Putamen (tissue), 1 donor: ENCODE data around the gene RALGPS2.
"Not testable (repeated sequence)": the region's sequence is repeated elsewhere in the genome, so short reads cannot be mapped to it uniquely, and the experiment has no call there.

Experiments used
- DNase-seq: peaks from one replicate; pipeline ENCODE4 v3.0.0-alpha.2; 2016; ENCODE audit warnings: low spot score

The RALGPS2 gene

GRCh38 chr1:178725466-178726086 is 532 bp downstream of the RALGPS2 start:
- DNase-seq = no peak

DNA sequence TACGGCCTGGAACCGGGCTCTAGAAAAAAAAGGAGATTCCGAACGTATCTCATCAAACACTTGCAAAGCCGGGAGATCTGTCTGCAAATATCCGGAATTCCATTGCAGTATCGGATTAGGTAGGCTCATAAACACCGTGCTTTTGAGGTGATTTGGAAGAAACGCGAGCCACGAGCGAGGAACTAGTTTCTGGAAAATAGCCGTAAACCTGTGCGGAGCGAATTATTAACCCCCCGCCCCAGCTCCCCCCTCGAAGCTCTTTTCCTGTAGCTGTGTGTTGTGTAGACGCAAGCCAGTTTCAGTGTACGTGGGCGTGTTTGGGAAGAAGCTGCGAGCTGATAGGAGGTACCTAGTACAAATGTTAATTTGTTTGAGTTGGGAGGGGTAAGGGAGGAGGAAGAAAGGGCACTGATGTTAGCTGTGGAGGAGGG is 1.1 kb downstream of the RALGPS2 start:
- DNase-seq = peak; percentile 72

DNA sequence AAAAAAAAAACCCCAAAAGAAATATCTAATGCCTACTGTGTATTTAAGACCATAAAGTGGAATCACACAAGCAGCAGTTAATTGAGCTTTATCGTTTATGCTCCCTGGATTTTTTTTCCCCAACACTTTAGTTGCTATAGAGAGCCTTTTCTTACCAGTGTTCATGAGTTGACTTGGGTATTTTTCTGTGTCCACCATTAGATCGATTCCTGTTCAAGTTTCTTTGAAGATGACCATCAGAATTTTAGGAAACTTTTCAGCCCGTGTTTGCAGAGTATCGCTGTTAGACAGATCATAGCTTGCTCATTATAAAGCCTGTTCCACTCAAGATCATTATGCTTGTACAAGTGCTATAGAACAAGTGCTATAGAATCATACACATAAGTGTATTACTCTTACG is 1.5 kb downstream of the RALGPS2 start:
- DNase-seq = no peak

- no peak for DNase-seq
Measured at GRCh38 chr1:178727014-178727895, 2.2 kb downstream of the RALGPS2 start.

DNA sequence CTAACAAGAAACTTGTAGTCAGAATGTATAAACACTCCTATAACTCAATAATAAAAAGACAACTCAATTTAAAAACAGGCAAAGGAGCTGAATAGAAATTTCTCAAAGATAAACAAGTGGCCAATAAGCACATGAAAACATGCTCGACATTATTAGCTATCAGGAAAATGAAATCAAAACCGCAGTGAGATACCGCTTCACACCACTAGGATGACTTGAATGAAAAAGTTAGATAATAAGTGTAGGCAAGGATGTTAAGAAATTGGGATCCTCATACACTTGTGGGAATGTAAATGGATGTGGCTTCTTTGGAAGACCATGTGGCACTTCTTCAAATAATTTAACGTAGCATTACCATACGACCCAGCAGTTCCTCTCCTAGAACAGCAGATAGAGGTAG is 8.9 kb downstream of the RALGPS2 start:
- no peak for DNase-seq

DNA sequence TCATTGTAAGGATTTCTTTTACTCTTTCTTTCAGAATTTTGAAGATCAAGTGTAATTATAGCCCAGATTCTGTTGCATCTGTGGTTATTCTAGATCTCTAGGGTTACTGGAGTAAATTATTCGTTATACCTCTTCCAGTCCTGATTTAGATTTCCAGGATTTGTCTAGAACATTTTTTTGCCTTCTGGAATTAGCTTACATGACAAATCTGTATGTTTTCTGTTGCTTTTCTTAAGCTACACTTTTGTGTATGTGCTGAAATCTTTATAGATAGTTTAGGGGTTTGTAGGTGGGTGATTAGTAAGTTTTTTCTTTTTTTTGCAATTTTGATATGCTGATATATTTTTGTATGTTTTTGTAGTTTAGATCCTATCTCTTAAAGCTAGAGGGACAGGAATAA is 13.7 kb downstream of the RALGPS2 start:
- DNase-seq = no peak

GRCh38 chr1:178739285-178740045 is 14.4 kb downstream of the RALGPS2 start:
- no peak for DNase-seq

DNA sequence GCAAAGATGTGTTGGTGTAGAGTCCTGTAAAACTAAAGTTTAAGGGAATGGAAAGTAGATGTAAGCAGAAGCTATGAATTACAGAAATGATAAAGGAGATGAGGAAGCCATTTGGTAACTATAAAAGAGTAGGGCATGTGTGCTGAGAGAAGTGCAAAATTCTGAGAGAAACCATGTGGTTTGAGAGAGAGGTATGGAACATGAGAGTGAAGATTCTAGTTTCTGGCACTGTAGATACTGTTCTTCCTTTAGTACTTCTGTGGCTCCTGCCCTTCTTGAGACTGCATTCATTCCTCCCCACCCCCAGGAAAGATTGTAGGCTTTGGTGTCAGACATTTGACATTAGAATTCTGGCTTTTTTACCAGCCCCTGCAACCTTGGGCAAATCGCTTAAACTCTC is 15.4 kb downstream of the RALGPS2 start:
- DNase-seq = no peak

- DNase-seq = no peak
Measured at GRCh38 chr1:178740924-178741323, 15.9 kb downstream of the RALGPS2 start.

- DNase-seq = no peak
Measured at GRCh38 chr1:178743801-178744200, 18.8 kb downstream of the RALGPS2 start.

DNA sequence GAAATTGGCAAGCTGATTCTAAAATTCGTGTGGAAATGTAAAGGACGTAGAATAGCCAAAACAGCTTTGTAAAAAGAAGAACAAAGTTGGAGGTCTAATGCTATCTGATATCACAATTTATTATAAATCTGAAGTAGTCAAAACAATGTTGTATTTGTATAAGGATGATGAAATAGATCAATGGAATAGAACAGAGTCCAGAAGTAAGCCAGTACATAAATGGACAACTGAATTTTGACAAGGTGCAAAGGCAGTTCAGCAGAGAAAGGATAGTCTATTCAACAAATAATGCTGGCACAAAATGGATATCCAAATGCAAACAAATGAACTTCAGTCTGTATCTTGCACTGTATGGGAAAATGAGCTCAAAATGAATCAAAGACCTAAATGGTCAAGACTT is 20.2 kb downstream of the RALGPS2 start:
- DNase-seq = no peak

- no peak for DNase-seq
Measured at GRCh38 chr1:178746345-178746744, 21.3 kb downstream of the RALGPS2 start.

DNA sequence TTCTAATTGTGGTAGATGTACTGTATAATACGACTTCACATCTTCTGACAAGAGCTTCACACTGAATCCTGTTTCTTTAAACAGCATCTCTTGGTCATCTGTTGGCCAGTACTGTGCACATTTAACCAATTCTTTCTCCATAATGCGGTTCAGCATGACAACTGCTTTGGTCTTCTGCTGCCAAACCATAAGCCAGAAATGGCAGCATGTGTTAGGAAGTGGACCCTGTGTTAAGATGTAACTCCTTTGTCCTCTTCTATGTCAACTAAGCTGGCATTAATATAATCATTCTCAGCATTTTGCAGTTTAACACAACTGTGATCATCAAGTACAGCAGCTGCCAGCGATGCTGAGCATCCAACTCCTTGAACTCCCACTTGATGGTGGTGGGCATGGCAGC is 22.3 kb downstream of the RALGPS2 start:
- DNase-seq = not testable (repeated sequence)

DNA sequence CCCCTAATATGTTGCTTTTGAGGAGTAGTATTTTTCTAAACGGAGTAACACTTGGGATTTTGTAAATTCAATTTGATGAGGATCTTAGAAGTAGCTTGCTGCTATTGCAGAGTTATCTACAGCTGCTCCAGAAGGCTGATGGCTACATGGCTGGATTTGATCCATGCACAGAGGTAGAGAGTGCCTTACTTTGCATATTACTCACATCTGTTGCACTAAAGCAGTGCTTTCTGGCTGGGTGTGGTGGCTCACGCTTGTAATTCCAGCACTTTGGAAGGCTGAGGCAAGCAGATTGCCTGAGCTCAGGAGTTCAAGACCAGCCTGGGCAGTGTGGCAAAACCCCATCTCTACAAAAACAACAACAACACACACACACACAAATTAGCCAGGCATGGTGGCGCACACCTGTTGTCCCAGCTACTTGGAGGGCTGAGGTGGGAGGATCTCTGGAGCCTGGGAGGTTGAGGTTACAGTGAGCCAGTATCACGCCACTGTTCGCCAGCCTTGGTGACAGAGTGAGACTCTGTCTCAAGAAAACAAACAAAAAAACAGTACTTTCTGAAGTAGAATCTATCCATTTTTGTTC is 24.6 kb downstream of the RALGPS2 start:
- no peak for DNase-seq

DNA sequence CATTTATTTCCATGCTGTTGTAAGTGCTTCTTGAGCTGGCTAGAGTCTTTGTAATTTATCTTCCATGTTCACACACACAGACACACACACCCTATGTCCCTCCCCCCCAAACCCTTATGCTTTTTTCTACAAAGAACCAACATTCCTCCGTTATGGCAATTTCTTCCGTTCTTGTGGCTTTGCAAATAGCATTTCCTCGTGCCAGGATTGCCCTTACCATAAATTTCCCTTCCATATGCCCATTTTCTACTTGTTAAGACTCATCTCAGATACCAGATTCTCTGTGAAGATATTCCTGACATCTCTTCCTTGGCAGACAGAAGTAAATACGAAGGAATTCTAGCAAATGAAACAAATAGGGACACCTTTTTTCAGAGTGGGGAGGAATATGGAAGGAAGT is 26.0 kb downstream of the RALGPS2 start:
- DNase-seq = no peak

DNA sequence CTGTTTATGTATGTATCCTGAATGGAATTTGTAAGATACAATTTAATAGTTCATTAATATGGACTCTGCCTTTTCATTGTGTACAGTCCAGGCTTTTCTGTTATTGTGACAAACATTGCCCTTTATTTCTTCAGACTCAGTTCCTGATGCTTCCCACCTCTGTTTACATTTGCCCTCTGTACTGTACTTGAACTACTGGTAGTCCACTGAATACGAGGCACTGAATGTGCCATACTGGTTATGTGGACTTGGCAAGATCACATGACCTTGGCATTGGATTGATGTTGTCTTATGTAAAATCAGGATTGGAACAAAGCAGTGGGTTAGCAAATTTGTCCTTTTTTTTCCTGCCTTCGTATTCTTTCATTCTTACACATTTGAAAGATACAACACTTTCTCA is 27.8 kb downstream of the RALGPS2 start:
- no peak for DNase-seq

DNA sequence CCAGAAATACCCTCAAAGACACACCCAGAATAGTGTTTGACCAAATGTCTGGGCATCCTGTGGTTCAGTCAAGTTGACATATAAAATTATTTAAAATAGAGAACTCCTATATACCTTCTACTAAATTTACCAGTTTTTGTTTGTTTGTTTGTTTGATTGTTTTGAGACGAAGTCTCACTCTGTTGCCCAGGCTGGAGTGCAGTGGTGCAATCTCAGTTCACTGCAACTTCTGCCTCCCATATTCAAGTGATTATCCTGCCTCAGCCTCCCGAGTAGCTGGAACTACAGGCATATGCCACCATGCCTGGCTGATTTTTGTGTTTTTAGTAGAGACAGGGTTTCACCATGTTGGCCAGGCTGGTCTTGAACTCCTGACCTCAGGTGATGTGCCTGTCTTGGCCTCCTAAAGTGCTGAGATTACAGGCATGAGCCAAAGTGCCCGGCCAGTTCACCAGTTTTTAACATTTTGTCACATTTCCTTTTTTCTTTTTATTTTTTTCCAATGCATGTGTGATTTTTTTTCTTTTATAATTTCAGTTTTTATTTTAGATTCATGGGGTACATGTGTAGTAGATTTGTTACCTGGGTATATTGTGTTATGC is 29.7 kb downstream of the RALGPS2 start:
- DNase-seq = not testable (repeated sequence)

- no peak for DNase-seq
Measured at GRCh38 chr1:178768423-178768822, 43.4 kb downstream of the RALGPS2 start.

- DNase-seq = no peak
Measured at GRCh38 chr1:178772952-178773351, 47.9 kb downstream of the RALGPS2 start.

- DNase-seq = no peak
Measured at GRCh38 chr1:178774263-178774662, 49.2 kb downstream of the RALGPS2 start.

GRCh38 chr1:178776553-178776952 is 51.5 kb downstream of the RALGPS2 start:
- no peak for DNase-seq
